ENCODE results near the gene SH2D1B.

GRCh38 chr1:162374406-162374805 lies 37.5 kb downstream of the SH2D1B start:
- TF ChIP-seq CTCF (IDR thresholded peaks at IDR 0.05) (no peak), POLR2A (IDR thresholded peaks at IDR 0.05) (no peak), POLR2AphosphoS5 (IDR thresholded peaks at IDR 0.05) (no peak)
